Panc1 (cell line): ENCODE measurements around the gene PRKCQ. TPM values are rescaled to one million over a fixed set of nuclear protein-coding genes. Genes with fewer than 3 reads are reported as not detected.

Experiments
- ATAC-seq: fragments of 200-7000 bp; cut with Tn5 transposase; 2 replicates; pipeline ENCODE4 v1.9.1; 2020; ENCODE audit warnings: mild to moderate bottlenecking, moderate library complexity
- BruUV-seq: library from RNA; stranded (reverse); fragments of 400-500 nt; replicated peaks from 2 replicates; lab custom pipeline; 2021; lab: Mats Ljungman, UMichigan
- CTCF ChIA-PET: fragments of 300-600 bp; sonication (Branson Sonifier 250); formaldehyde crosslinking; loops from one replicate; lab custom pipeline; 2022; ENCODE audit warnings: antibody characterized with exemption; lab: Charles Lee
- POLR2A ChIA-PET: fragments of 300-600 bp; sonication (Branson Sonifier 250); formaldehyde crosslinking; loops from one replicate; lab custom pipeline; 2022; ENCODE audit warnings: antibody characterized with exemption; lab: Charles Lee
- DNase-seq: peaks from one replicate; pipeline ENCODE4 v3.0.0-alpha.2; 2010; ENCODE audit warnings: low read depth, low spot score
- H3K27ac ChIP-seq: 2 replicates; pipeline ENCODE4 v1.5.1; 2011; ENCODE audit warnings: mild to moderate bottlenecking, low read length, inconsistent platforms
- H3K27me3 ChIP-seq: fragments of 200-500 bp; sonication (Bioruptor generic); 2 replicates; pipeline ENCODE4 v1.6.0; 2014; ENCODE audit warnings: low read length, inconsistent platforms; ENCODE audit not compliant: control insufficient read depth, insufficient read depth
- H3K36me3 ChIP-seq: fragments of 200-500 bp; sonication (Bioruptor generic); 2 replicates; pipeline ENCODE4 v1.5.1; 2014; ENCODE audit warnings: inconsistent platforms, mild to moderate bottlenecking, low read length, moderate library complexity; ENCODE audit not compliant: control insufficient read depth, insufficient read depth
- H3K4me1 ChIP-seq: 2 replicates; pipeline ENCODE4 v1.5.1; 2011; ENCODE audit warnings: inconsistent platforms, mild to moderate bottlenecking, low read length, moderate library complexity; ENCODE audit not compliant: control insufficient read depth, insufficient read depth
- H3K4me3 ChIP-seq, 2 experiments: 2 replicates each; pipeline ENCODE4 v1.5.1; 2011 to 2012; ENCODE audit warnings: low read depth in 2 of 2, low read length in 2 of 2, mild to moderate bottlenecking in 2 of 2, inconsistent platforms in 1 of 2, moderate library complexity in 1 of 2
- H3K9me3 ChIP-seq: fragments of 200-500 bp; sonication (Bioruptor generic); 2 replicates; pipeline ENCODE4 v1.5.1; 2014; ENCODE audit warnings: low read depth, mild to moderate bottlenecking, inconsistent platforms, low read length, moderate library complexity; ENCODE audit not compliant: control insufficient read depth, insufficient read depth
- CTCF ChIP-seq: fragments of 450-650 bp; IDR thresholded peaks from 2 replicates; pipeline ENCODE4 v1.5.1; 2017; ENCODE audit warnings: mild to moderate bottlenecking
- POLR2AphosphoS5 ChIP-seq: IDR thresholded peaks from 2 replicates; pipeline ENCODE4 v1.6.1; 2012; ENCODE audit warnings: mild to moderate bottlenecking, low read depth, low read length, moderate library complexity
- REST ChIP-seq, 2 experiments: IDR thresholded peaks; 2 replicates each; pipeline ENCODE4 v1.6.1; 2011 to 2012; ENCODE audit warnings: low read depth in 2 of 2, control low read depth in 1 of 2, low read length in 1 of 2, mild to moderate bottlenecking in 1 of 2, moderate library complexity in 1 of 2; ENCODE audit not compliant: insufficient read depth in 1 of 2
- SIN3A ChIP-seq: IDR thresholded peaks from 2 replicates; pipeline ENCODE4 v1.6.1; 2012; ENCODE audit warnings: low read depth, mild to moderate bottlenecking, low read length, moderate library complexity, borderline replicate concordance; ENCODE audit not compliant: insufficient read depth
- TCF7L2 ChIP-seq: IDR thresholded peaks from 2 replicates; pipeline ENCODE4 v1.6.1; 2011; ENCODE audit warnings: mild to moderate bottlenecking, low read depth, low read length, inconsistent platforms
- in situ Hi-C: cut with HindIII; loops from 2 replicates; pipeline ENCODE4 v1.10.0; 2016; ENCODE audit warnings: low sequenced_read_pairs, low pct_unique_long_range_greater_than_20kb
- intact Hi-C: fragments of 100-400 bp; cut with micrococcal nuclease; formaldehyde crosslinking; loops from one replicate; pipeline ENCODE4 v1.10.0; 2022; ENCODE audit not compliant: unreplicated experiment
- total RNA-seq: library from RNA; stranded (reverse); gene quantifications from one replicate; pipeline ENCODE4 v1.2.1, GENCODE V29; 2021; ENCODE audit not compliant: unreplicated experiment

Gene PRKCQ
- total RNA-seq, 1 experiment from 2014 or later: 0.23 TPM

DNA sequence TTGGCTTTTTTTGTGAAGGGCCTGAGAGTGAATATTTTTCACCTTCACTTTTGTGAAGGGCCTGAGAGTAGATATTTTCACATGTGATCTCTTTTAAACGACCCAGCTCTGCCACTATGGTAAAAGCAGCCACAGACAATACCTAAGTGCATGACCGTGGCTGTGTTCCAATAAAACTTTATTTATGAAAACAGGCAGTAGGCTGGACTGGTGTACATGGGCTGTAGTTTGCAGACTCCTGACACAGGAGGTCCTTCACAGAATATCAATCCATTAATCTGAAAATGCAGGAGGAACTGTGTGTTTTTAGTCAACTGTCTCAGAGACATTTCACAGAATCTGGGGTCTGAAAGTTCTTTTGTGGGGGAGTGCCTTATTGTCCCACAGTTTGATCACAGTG lies 186.9 kb downstream of the PRKCQ start:
- ChIA-PET POLR2A (no interaction called here), CTCF (no interaction called here)
- no peaks in the 10 kb centered on the region for H3K4me1 ChIP-seq
- in situ Hi-C loops: no loop called here
- no peaks in the 10 kb centered on the region for H3K27me3 ChIP-seq
- TF ChIP-seq REST (IDR thresholded peaks at IDR 0.05; ENCODE audit: insufficient read depth in 1 of 2, low read depth in 2 of 2, low read length in 1 of 2): no peak
- no peak for TF ChIP-seq CTCF
- TF ChIP-seq SIN3A: no peak
- TF ChIP-seq POLR2AphosphoS5: no peak
- no peak for TF ChIP-seq TCF7L2
- no peak overlapping the region for H3K27ac ChIP-seq
- no peak overlapping the region for H3K4me3 ChIP-seq
- H3K36me3 ChIP-seq: no peaks in the 10 kb centered on the region
- DNase-seq: no peak
- H3K9me3 ChIP-seq: no peaks in the 10 kb centered on the region
- no TSS peak for BruUV-seq
- intact Hi-C loops: no loop called here
- no peak for ATAC-seq

- H3K27me3 ChIP-seq: no peaks in the 10 kb centered on the region
- POLR2A ChIA-PET: no interaction called here
- CTCF ChIA-PET: no interaction called here
- H3K36me3 ChIP-seq: no peaks in the 10 kb centered on the region
- no peaks in the 10 kb centered on the region for H3K4me1 ChIP-seq
- no peak overlapping the region for H3K4me3 ChIP-seq
- in situ Hi-C loops: no loop called here
- ATAC-seq: no peak
- no peak overlapping the region for H3K27ac ChIP-seq
- TF ChIP-seq SIN3A (no peak), POLR2AphosphoS5 (no peak), REST (IDR thresholded peaks at IDR 0.05; ENCODE audit: insufficient read depth in 1 of 2, low read depth in 2 of 2, low read length in 1 of 2) (no peak), CTCF (no peak), TCF7L2 (no peak)
- no peaks in the 10 kb centered on the region for H3K9me3 ChIP-seq
- intact Hi-C loops: no loop called here
- no TSS peak for BruUV-seq
- DNase-seq: no peak
Measured at GRCh38 chr10:6390213-6390845, 189.7 kb downstream of the PRKCQ start.
